Coronary artery (tissue), 2 donors: ENCODE results near the gene CFAP69.

Experiments
- DNase-seq: peaks from one replicate; pipeline ENCODE4 v3.0.0-alpha.2; 2017; ENCODE audit warnings: low spot score
- H3K27ac ChIP-seq, 2 donors: fragments of 200-600 bp; sonication (generic); one replicate each; pipeline ENCODE4 v1.5.1; 2016 to 2019
- H3K4me3 ChIP-seq: fragments of 200-600 bp; sonication (generic); 2 replicates; pipeline ENCODE4 v1.5.1; 2016; ENCODE audit warnings: mild to moderate bottlenecking, moderate library complexity
- CTCF ChIP-seq: fragments of 200-600 bp; sonication (generic); IDR thresholded peaks from one replicate; pipeline ENCODE4 v1.5.1; 2019; ENCODE audit warnings: antibody characterized with exemption

CFAP69 gene

DNA sequence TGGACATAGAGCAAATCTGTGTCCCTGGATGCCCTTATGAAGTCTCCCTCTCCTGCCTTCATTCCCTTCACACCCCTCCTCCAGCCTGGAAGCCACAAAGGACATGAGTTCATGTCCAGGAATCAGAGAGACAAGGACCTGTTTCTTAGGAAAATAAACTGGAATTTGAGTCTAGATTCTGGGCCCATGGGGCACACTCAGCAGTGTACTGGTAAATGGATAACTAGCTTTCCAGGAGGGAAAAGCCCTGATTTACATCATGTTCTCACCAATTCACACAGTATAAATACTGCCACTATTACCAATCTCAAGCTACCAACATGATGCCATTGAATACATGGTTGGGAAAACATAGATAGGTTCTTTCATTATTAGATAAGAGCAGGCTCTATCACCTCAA lies 66.2 kb downstream of the CFAP69 start:
- Histone ChIP-seq H3K27ac (no peak overlapping the region), H3K4me3 (no peak overlapping the region)
- DNase-seq, result no peak
- no peak for TF ChIP-seq CTCF

- Histone ChIP-seq H3K4me3 (no peak overlapping the region), H3K27ac (no peak overlapping the region)
- TF ChIP-seq CTCF, result no peak
- no peak for DNase-seq
Measured at GRCh38 chr7:90312745-90313144, 67.8 kb downstream of the CFAP69 start.

DNA sequence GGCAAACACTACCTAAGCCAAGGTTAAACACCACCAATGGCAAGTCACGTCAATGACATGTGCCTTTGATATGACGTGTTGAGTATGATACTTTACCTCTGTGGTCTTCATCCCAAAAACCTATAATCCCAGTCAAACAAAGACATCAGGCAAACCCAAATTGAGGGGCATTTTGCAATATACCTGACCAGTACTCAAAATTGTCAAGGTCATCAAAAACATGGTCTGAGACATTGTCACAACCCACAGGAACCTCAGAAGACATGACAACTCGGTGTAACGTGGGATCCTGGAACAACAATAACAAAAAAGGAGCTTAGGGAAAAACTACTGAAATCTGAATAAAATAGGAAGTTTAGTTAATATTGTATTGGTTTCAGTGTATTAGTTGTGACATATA lies 68.9 kb downstream of the CFAP69 start:
- no peak overlapping the region for H3K27ac ChIP-seq
- TF ChIP-seq CTCF, result no peak
- H3K4me3 ChIP-seq, result no peak overlapping the region
- no peak for DNase-seq

- DNase-seq, result no peak
- no peak for TF ChIP-seq CTCF
- no peak overlapping the region for H3K27ac ChIP-seq
- no peak overlapping the region for H3K4me3 ChIP-seq
Measured at GRCh38 chr7:90320014-90320413, 75.0 kb downstream of the CFAP69 start.

- Histone ChIP-seq H3K27ac (no peak overlapping the region), H3K4me3 (peak overlapping the region; percentile 55)
- DNase-seq, result no peak
- no peak for TF ChIP-seq CTCF
Measured at GRCh38 chr7:90320418-90320800, 75.4 kb downstream of the CFAP69 start.

DNA sequence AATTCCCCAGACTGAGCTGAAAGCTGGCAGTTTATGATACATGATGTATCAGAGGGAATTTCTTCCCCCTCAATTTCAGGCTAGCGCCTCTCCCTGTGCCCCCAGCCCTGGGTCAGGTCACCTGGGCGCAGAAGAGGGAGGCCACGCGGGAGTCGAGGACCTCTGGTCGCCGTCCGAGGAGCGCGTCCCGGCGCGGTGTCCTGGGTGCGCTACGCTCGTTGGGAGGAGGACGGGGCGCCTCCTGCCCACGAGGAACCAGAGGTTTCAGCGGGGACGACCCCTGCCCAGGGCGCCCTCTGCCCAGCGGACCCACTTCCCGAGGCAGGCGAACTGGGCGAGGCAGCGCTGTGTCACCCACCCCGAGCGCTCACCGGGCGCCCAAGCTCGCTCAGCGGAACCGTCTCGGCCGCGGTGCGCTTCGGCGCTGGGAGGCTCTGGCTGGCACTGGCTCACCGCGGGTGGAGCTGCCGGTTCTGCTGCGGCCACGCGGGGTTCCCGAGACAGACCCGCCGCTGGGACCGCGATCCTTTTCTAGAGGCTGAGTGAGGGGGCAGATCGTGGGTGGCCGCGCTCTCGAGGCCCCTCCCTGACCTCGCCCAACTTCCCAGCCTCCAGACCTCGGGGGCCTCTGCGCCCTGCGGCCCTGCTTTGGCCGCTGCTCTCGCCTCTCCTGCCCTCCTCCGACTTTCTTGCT lies 76.0 kb downstream of the CFAP69 start, which contains the start of gene FAM237B:
Gene FAM237B (minus strand): TSS at position 504 of the 694 bp plus-strand sequence. CDS start 1,556 bp downstream, outside the sequence.
- no peak within 1 kb of the TSS for H3K27ac ChIP-seq
- no peak for TF ChIP-seq CTCF
- no peak for DNase-seq
- H3K4me3 ChIP-seq, result peak within 1 kb of the TSS; percentile 55

GRCh38 chr7:90322837-90323236 lies 77.9 kb downstream of the CFAP69 start:
- Histone ChIP-seq H3K4me3 (no peak overlapping the region), H3K27ac (no peak overlapping the region)
- no peak for TF ChIP-seq CTCF
- DNase-seq, result no peak
